GM12878 (cell line): ENCODE measurements around the gene PDX1. TPM values are rescaled to one million over a fixed set of nuclear protein-coding genes. Genes with fewer than 3 reads are reported as not detected.

Experiments used
- ATAC-seq: fragments of 200-7000 bp; cut with Tn5 transposase; 3 replicates; pipeline ENCODE4 v1.9.1; 2020; ENCODE audit warnings: mild to moderate bottlenecking, moderate library complexity
- BruUV-seq: library from RNA; stranded (reverse); fragments of 400-500 nt; replicated peaks from 2 replicates; lab custom pipeline; 2021; lab: Mats Ljungman, UMichigan
- CTCF ChIA-PET: fragments of 300-600 bp; sonication (Branson Sonifier 250); formaldehyde crosslinking; extraction: SDS; loops from one replicate; lab custom pipeline; 2021; ENCODE audit warnings: inconsistent platforms; lab: Yijun Ruan, JAX
- POLR2A ChIA-PET: fragments of 350-600 bp; formaldehyde crosslinking; extraction: SDS; loops from one replicate; lab custom pipeline; 2021; ENCODE audit warnings: inconsistent platforms; lab: Charles Lee
- RAD21 ChIA-PET: fragments of 300-600 bp; sonication (Branson Sonifier 250); formaldehyde crosslinking; loops from one replicate; lab custom pipeline; 2023; ENCODE audit warnings: antibody characterized with exemption; ENCODE audit not compliant: unreplicated experiment; lab: Charles Lee
- SMC1A ChIA-PET: fragments of 300-600 bp; sonication (Branson Sonifier 250); formaldehyde crosslinking; loops from one replicate; lab custom pipeline; 2023; ENCODE audit not compliant: unreplicated experiment, uncharacterized antibody; lab: Charles Lee
- DNase-seq: peaks from one replicate; pipeline ENCODE4 v3.0.0-alpha.2; 2011; ENCODE audit warnings: low read depth, low spot score
- FAIRE-seq: peaks from 3 replicates; lab custom pipeline; 2011; peaks lifted over from hg19 to GRCh38; lab: Jason Lieb, UNC
- H2AFZ ChIP-seq: 2 replicates; pipeline ENCODE4 v1.6.0; 2011; ENCODE audit warnings: low read depth, low read length, control low read depth; ENCODE audit not compliant: control insufficient read depth
- H3K27ac ChIP-seq: 2 replicates; pipeline ENCODE4 v1.5.1; 2011; ENCODE audit warnings: control low read depth; ENCODE audit not compliant: control insufficient read depth, insufficient read depth
- H3K27me3 ChIP-seq, 2 experiments: replicated peaks in 1 of 2; 2 replicates each; pipeline versions ENCODE4 v1.6.0 to v1.6.1; 2011; ENCODE audit warnings: low read length in 1 of 2; ENCODE audit not compliant: control insufficient read depth in 2 of 2, insufficient read depth in 2 of 2
- H3K36me3 ChIP-seq, 2 experiments: 2 replicates each; pipeline ENCODE4 v1.5.1; 2011; ENCODE audit warnings: low read length in 1 of 2; ENCODE audit not compliant: control insufficient read depth in 2 of 2, insufficient read depth in 2 of 2
- H3K4me1 ChIP-seq: 2 replicates; pipeline ENCODE4 v1.6.1; 2011; ENCODE audit warnings: mild to moderate bottlenecking, low read length, moderate library complexity, mixed read lengths; ENCODE audit not compliant: control insufficient read depth, insufficient read depth
- H3K4me2 ChIP-seq: 2 replicates; pipeline ENCODE4 v1.6.0; 2011; ENCODE audit warnings: control low read depth; ENCODE audit not compliant: control insufficient read depth, insufficient read depth
- H3K4me3 ChIP-seq: fragments of 200-600 bp; sonication (generic); 2 replicates; pipeline ENCODE4 v1.5.1; 2016
- H3K79me2 ChIP-seq: 2 replicates; pipeline ENCODE4 v1.6.0; 2011; ENCODE audit warnings: low read length; ENCODE audit not compliant: control insufficient read depth, insufficient read depth
- H3K9ac ChIP-seq: 2 replicates; pipeline ENCODE4 v1.8.0; 2011; ENCODE audit warnings: low read length, control low read depth, mixed read lengths; ENCODE audit not compliant: control insufficient read depth, insufficient read depth
- H3K9me3 ChIP-seq: replicated peaks from 3 replicates; pipeline ENCODE4 v1.5.1; 2011; ENCODE audit warnings: mild to moderate bottlenecking, low read length; ENCODE audit not compliant: control insufficient read depth, insufficient read depth
- H4K20me1 ChIP-seq: 2 replicates; pipeline ENCODE4 v1.6.0; 2011; ENCODE audit not compliant: control insufficient read depth, insufficient read depth
- BCL3 ChIP-seq: IDR thresholded peaks from 2 replicates; pipeline ENCODE4 v1.6.1; 2011; ENCODE audit warnings: borderline replicate concordance, low read depth, mild to moderate bottlenecking, moderate library complexity, low read length; ENCODE audit not compliant: insufficient read depth, poor library complexity, severe bottlenecking
- BRCA1 ChIP-seq: IDR thresholded peaks from 2 replicates; pipeline ENCODE4 v1.6.1; 2011; ENCODE audit warnings: low read depth, low read length, improper control_type of control experiment
- CREM ChIP-seq: IDR thresholded peaks from 2 replicates; pipeline ENCODE4 v1.6.1; 2014; ENCODE audit warnings: antibody characterized with exemption, low read depth
- EED ChIP-seq: sonication (generic); IDR thresholded peaks from 2 replicates; pipeline ENCODE4 v1.6.1; 2016; ENCODE audit warnings: antibody characterized with exemption, low read depth
- MTA3 ChIP-seq: IDR thresholded peaks from 2 replicates; pipeline ENCODE4 v1.6.1; 2012; ENCODE audit warnings: low read length, inconsistent platforms, borderline replicate concordance
- SMARCA5 ChIP-seq: fragments of 450-650 bp; IDR thresholded peaks from 2 replicates; pipeline ENCODE4 v1.6.1; 2017; ENCODE audit warnings: mild to moderate bottlenecking
- STAT1 ChIP-seq: fragments of 450-650 bp; conservative IDR thresholded peaks from 2 replicates; pipeline ENCODE4 v1.6.1; 2014; ENCODE audit warnings: antibody characterized with exemption, mild to moderate bottlenecking
- ZNF384 ChIP-seq: IDR thresholded peaks from 2 replicates; pipeline ENCODE4 v1.6.1; 2012; ENCODE audit warnings: low read depth, mild to moderate bottlenecking, low read length, improper control_type of control experiment, borderline replicate concordance
- ZNF622 ChIP-seq: fragments of 450-650 bp; IDR thresholded peaks from 2 replicates; pipeline ENCODE4 v1.6.1; 2017; ENCODE audit warnings: mild to moderate bottlenecking, inconsistent platforms
- WGBS: methylation state at CpG from one replicate; pipeline ENCODE4 v1.1.6; 2016; ENCODE audit warnings: low lambda C conversion rate; ENCODE audit not compliant: insufficient replicate concordance, insufficient coverage; ENCODE audit errors: missing lambda C conversion rate; 5-methylcytosine and 5-hydroxymethylcytosine counted together
- in situ Hi-C: fragments of 300-500 bp; cut with MboI; formaldehyde crosslinking; loops from 9 replicates; pipeline ENCODE4 v1.14.3; 2018; ENCODE audit warnings: mixed read lengths
- intact Hi-C: fragments of 100-400 bp; cut with micrococcal nuclease; formaldehyde crosslinking; loops from one replicate; pipeline ENCODE4 v1.14.2; 2022; ENCODE audit not compliant: unreplicated experiment
- polyA plus RNA-seq, 11 experiments: library from polyadenylated mRNA; depleted of rRNA in 4 of 11; unstranded in 6 of 11; stranded (reverse) in 5 of 11; fragments of >200 nt; fragmentation: Nextera tagmentation in 4 of 11; fragmentation: Illumina TruSeq in 1 of 11; extraction: Ambion mirVana in 4 of 11; extraction: Trizol in 1 of 11; gene quantifications; 1 replicate in 1 of 11; 2 replicates in 10 of 11; pipeline versions ENCODE4 v1.2.1 to v1.2.3, GENCODE V29; 2011 to 2016; ENCODE audit warnings: inconsistent platforms in 2 of 11, missing spikeins in 2 of 11, low read depth in 1 of 11
- total RNA-seq, 4 experiments: library from RNA; depleted of rRNA in 3 of 4; stranded (reverse); fragments of >200 nt in 3 of 4; fragmentation: Illumina TruSeq in 1 of 4; extraction: Trizol in 1 of 4; gene quantifications; 2 replicates each; pipeline versions ENCODE4 v1.2.1 to v1.2.3, GENCODE V29; 2013 to 2021

The PDX1 gene
- total and polyA plus RNA-seq, 10 of the 15 experiments (the other 5 are each of a cell fraction or from before 2014, with no cell fraction given) = 0.02 to 0.03 TPM; not detected in 8

GRCh38 chr13:27921421-27921960, 1.7 kb downstream of the PDX1 start:
- no peak overlapping the region for H3K27ac ChIP-seq
- in situ Hi-C loops = no loop called here
- POLR2A ChIA-PET = no interaction called here
- H4K20me1 ChIP-seq = no peaks in the 10 kb centered on the region
- no peak overlapping the region for H2AFZ ChIP-seq
- FAIRE-seq (no peak), ATAC-seq (peak; percentile 37; the same call in 2 of the 3 replicates), DNase-seq (no peak)
- peaks cover 2% of the 10 kb centered on the region; the same call in 1 of the 3 replicates for H3K9me3 ChIP-seq
- no peaks in the 10 kb centered on the region for H3K4me1 ChIP-seq
- no peak overlapping the region for H3K9ac ChIP-seq
- no TSS peak for BruUV-seq
- CTCF ChIA-PET = interaction anchor here (0.8 to 1.2 kb wide), 3 partner anchors 32 to 559 kb away, joined by 3 to 4 read pairs (median 3); no protein-coding TSS in a partner anchor
- no peak overlapping the region for H3K4me3 ChIP-seq
- intact Hi-C loops = no loop called here
- TF ChIP-seq CREM = no peak
- no peak for TF ChIP-seq ZNF384
- TF ChIP-seq SMARCA5 = no peak
- TF ChIP-seq EED = no peak
- no peak for TF ChIP-seq STAT1
- no peak for TF ChIP-seq ZNF622
- TF ChIP-seq BRCA1 = no peak
- TF ChIP-seq BCL3 = no peak
- TF ChIP-seq MTA3 = no peak
- no peak overlapping the region; the same call in 1 of the 2 replicates for H3K4me2 ChIP-seq
- no peaks in the 10 kb centered on the region for H3K79me2 ChIP-seq
- H3K36me3 ChIP-seq = no peaks in the 10 kb centered on the region
- 10% methylated on average over 39 of the region's 41 CpGs for WGBS
- H3K27me3 ChIP-seq = peaks cover 18 to 54% of the 10 kb centered on the region in 2 experiments
- SMC1A ChIA-PET = no interaction called here
- RAD21 ChIA-PET = interaction anchor here (3.2 kb wide), 1 partner anchor 32 kb away, joined by 12 read pairs; no protein-coding TSS in a partner anchor
